Dendritic cell treated with granulocyte-macrophage colony-stimulating factor and Interleukin-4, amounts not matched to agents 40 ng/mL and 50 ng/mL, for 4 days (primary cell): ENCODE data around the gene SIGLEC15.
"Not testable (repeated sequence)": the region's sequence is repeated elsewhere in the genome, so short reads cannot be mapped to it uniquely, and the experiment has no call there.

ENCODE experiments used
- H3K27ac Mint-ChIP-seq: one replicate; pipeline ENCODE4 v1.8.0; 2022; ENCODE audit warnings: mild to moderate bottlenecking, mixed read lengths
- H3K27me3 Mint-ChIP-seq: one replicate; pipeline ENCODE4 v1.8.0; 2022; ENCODE audit warnings: mild to moderate bottlenecking, mixed read lengths
- H3K36me3 Mint-ChIP-seq: one replicate; pipeline ENCODE4 v1.8.0; 2022; ENCODE audit warnings: low read depth, mixed read lengths
- H3K4me1 Mint-ChIP-seq: one replicate; pipeline ENCODE4 v1.8.0; 2022; ENCODE audit warnings: low read depth, mixed read lengths
- H3K4me3 Mint-ChIP-seq: one replicate; pipeline ENCODE4 v1.8.0; 2022; ENCODE audit warnings: mild to moderate bottlenecking, moderate library complexity, mixed read lengths
- H3K9me3 Mint-ChIP-seq: one replicate; pipeline ENCODE4 v1.8.0; 2022; ENCODE audit warnings: mixed read lengths
- intact Hi-C: fragments of 100-400 bp; cut with micrococcal nuclease; formaldehyde crosslinking; loops from one replicate; pipeline ENCODE4 v1.15.0; 2022

Gene SIGLEC15

DNA sequence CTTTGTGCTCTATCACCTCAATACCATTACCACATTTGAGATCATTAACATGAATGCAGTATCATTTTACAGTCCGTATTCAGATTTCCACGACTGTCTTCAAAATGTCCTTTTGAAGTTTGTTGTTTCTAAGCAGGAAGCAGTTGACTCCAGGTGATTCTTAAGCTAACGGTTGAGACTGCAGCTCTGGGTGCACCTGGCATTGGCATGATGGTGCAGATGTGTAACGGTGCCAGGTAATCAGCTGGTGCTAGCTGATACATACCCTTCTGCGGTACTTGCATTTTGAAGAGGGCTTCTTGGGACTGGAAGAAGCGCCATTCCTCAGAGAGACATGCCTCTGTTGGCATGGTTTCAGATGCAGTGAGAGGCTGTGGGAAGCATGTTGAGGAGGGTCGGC lies 19.5 kb downstream of the SIGLEC15 start:
- Mint-ChIP-seq H3K9me3 (no peaks in the 10 kb centered on the region), H3K27me3 (peaks cover 4% of the 10 kb centered on the region), H3K36me3 (peaks cover 21% of the 10 kb centered on the region), H3K27ac (no peak overlapping the region), H3K4me1 (no peaks in the 10 kb centered on the region), H3K4me3 (no peak overlapping the region)
- intact Hi-C loops = no loop called here

DNA sequence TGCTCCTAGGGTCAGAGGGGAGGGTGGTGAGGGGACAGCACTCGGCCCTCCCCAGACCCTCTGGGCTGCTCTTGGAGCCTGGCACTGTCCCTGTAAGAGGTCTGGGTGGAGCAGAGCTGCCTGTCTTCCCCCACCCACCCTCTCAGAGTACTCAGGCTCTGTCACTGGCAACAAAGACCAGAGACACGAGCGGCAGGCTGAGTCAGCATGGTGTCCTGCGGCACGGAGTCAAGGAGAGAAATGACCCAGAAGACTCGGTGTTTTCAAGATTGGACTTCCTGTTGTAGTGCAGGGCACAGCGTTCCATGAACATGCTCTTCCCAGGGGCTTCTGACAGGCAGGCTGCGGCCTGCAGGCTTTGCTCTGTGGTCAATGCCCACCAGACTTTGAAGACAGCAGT lies 19.9 kb downstream of the SIGLEC15 start:
- Mint-ChIP-seq H3K36me3 (peaks cover 26% of the 10 kb centered on the region), H3K27ac (no peak overlapping the region), H3K4me3 (no peak overlapping the region), H3K27me3 (peaks cover under 1% of the 10 kb centered on the region), H3K9me3 (no peaks in the 10 kb centered on the region), H3K4me1 (no peaks in the 10 kb centered on the region)
- intact Hi-C loops = no loop called here

- no peak overlapping the region for H3K27ac Mint-ChIP-seq
- no peaks in the 10 kb centered on the region for H3K4me1 Mint-ChIP-seq
- no peak overlapping the region for H3K4me3 Mint-ChIP-seq
- H3K36me3 Mint-ChIP-seq = peaks cover 43% of the 10 kb centered on the region
- no peaks in the 10 kb centered on the region for H3K9me3 Mint-ChIP-seq
- no peaks in the 10 kb centered on the region for H3K27me3 Mint-ChIP-seq
- intact Hi-C loops = no loop called here
Observed at GRCh38 chr18:45847119-45847518, 21.6 kb downstream of the SIGLEC15 start.

- H3K4me3 Mint-ChIP-seq, intact Hi-C loops, H3K4me1 Mint-ChIP-seq, H3K27me3 Mint-ChIP-seq, H3K9me3 Mint-ChIP-seq, H3K27ac Mint-ChIP-seq: not testable (repeated sequence)
- H3K36me3 Mint-ChIP-seq = peaks cover 58% of the 10 kb centered on the region
Observed at GRCh38 chr18:45848643-45849042, 23.2 kb downstream of the SIGLEC15 start.

GRCh38 chr18:45849529-45849928 lies 24.1 kb downstream of the SIGLEC15 start:
- H3K9me3 Mint-ChIP-seq = no peaks in the 10 kb centered on the region
- no peak overlapping the region for H3K4me3 Mint-ChIP-seq
- no peaks in the 10 kb centered on the region for H3K4me1 Mint-ChIP-seq
- no peaks in the 10 kb centered on the region for H3K27me3 Mint-ChIP-seq
- intact Hi-C loops = no loop called here
- peaks cover 67% of the 10 kb centered on the region for H3K36me3 Mint-ChIP-seq
- H3K27ac Mint-ChIP-seq = no peak overlapping the region

GRCh38 chr18:45850021-45850420 lies 24.5 kb downstream of the SIGLEC15 start:
- intact Hi-C loops = loop anchor here (10.0 kb wide), 1 partner anchor 55 kb away; no protein-coding TSS in a partner anchor
- no peaks in the 10 kb centered on the region for H3K4me1 Mint-ChIP-seq
- no peak overlapping the region for H3K4me3 Mint-ChIP-seq
- no peak overlapping the region for H3K27ac Mint-ChIP-seq
- H3K9me3 Mint-ChIP-seq = no peaks in the 10 kb centered on the region
- peaks cover 72% of the 10 kb centered on the region for H3K36me3 Mint-ChIP-seq
- H3K27me3 Mint-ChIP-seq = no peaks in the 10 kb centered on the region

DNA sequence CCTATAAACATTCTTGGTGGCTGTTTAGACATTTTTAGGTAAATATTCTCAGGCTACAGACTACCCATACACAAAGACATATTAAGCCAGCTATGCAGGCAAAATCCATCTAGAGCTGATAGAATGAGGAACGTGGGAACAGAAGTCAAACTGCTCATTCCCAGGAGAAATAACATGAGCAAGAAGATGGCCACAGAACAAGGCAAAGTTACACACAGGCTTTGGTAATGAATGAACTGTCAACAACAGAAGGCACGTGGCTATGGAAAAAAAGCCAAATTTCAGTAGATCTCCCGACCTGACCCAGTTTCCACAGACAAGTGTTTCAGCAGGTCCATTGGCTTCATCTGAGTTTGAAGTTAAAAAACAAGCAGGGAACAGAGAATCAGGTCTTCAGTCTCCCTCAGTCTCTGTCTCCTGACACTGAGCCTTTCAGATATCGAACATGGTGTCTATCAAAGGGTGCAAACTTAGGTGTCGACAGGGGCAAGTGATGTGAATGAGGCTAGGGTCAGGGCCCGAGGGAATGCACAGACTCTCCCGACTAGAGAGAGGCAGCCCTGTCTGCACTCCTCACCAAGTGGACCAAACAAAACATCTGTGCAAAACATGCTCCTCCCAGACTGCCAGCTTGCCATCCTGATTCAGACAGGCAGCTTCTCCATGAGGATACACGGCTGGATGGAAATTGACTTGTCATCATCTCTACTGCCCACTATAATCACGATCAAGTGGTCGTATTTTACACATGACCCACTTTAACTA lies 25.9 kb downstream of the SIGLEC15 start:
- H3K4me1 Mint-ChIP-seq = no peaks in the 10 kb centered on the region
- H3K4me3 Mint-ChIP-seq = no peak overlapping the region
- H3K36me3 Mint-ChIP-seq = peaks cover 85% of the 10 kb centered on the region
- H3K27me3 Mint-ChIP-seq = no peaks in the 10 kb centered on the region
- intact Hi-C loops = loop anchor here (10.0 kb wide), 1 partner anchor 53 kb away; no protein-coding TSS in a partner anchor
- H3K9me3 Mint-ChIP-seq = no peaks in the 10 kb centered on the region
- no peak overlapping the region for H3K27ac Mint-ChIP-seq

DNA sequence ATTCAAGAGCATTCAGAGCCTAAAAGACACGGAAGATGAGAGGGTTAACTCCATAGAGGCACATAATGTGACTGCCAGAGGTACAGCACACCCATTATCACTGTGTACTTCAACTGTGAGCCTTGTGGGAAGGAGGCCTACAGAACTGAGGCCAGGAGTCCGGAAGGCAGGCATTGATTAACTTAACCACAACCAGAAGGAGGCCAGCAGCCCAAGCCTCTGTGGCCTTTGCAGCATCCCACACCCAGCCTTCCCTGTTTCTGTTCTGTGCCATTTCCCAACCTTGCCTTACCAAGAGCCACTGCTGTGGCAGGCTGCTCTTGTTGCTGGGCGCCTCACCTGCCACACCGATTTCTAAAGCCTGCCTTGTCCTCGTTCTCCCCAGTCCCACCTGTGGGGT lies 27.2 kb downstream of the SIGLEC15 start:
- no peaks in the 10 kb centered on the region for H3K4me1 Mint-ChIP-seq
- no peak overlapping the region for H3K4me3 Mint-ChIP-seq
- intact Hi-C loops = loop anchor here (10.0 kb wide), 1 partner anchor 52 kb away; no protein-coding TSS in a partner anchor
- H3K36me3 Mint-ChIP-seq = peaks cover 98% of the 10 kb centered on the region
- H3K27me3 Mint-ChIP-seq = no peaks in the 10 kb centered on the region
- H3K27ac Mint-ChIP-seq = no peak overlapping the region
- no peaks in the 10 kb centered on the region for H3K9me3 Mint-ChIP-seq

- Mint-ChIP-seq H3K27me3 (no peaks in the 10 kb centered on the region), H3K4me3 (no peak overlapping the region), H3K36me3 (peaks cover 100% of the 10 kb centered on the region), H3K9me3 (no peaks in the 10 kb centered on the region), H3K4me1 (no peaks in the 10 kb centered on the region), H3K27ac (no peak overlapping the region)
- intact Hi-C loops = loop anchor here (10.0 kb wide), 1 partner anchor 51 kb away; no protein-coding TSS in a partner anchor
Observed at GRCh38 chr18:45854036-45854586, 28.6 kb downstream of the SIGLEC15 start.

DNA sequence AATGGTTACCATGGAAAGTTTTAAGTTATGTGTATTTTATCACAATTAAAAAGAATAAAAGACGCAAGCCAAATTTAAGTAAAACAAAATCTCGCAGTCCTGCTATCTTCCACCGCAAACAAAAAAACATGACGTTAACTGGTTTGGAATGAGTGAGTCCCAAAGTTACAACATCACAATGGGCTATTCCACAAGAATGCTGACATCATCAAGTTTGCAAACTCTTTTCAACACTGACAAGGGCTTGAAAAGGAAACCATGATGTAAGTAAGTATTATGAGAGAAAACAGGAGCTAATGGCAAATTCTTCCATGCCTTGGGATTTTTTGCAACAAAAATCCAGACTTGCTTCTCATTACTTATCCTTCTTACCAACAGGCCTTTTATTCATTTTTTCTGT lies 31.1 kb downstream of the SIGLEC15 start:
- Mint-ChIP-seq H3K36me3 (peaks cover 96% of the 10 kb centered on the region), H3K27ac (no peak overlapping the region), H3K4me1 (no peaks in the 10 kb centered on the region), H3K27me3 (no peaks in the 10 kb centered on the region), H3K9me3 (no peaks in the 10 kb centered on the region), H3K4me3 (no peak overlapping the region)
- intact Hi-C loops = loop anchor here (10.0 kb wide), 1 partner anchor 48 kb away; no protein-coding TSS in a partner anchor

- no peak overlapping the region for H3K27ac Mint-ChIP-seq
- H3K27me3 Mint-ChIP-seq = no peaks in the 10 kb centered on the region
- no peaks in the 10 kb centered on the region for H3K4me1 Mint-ChIP-seq
- H3K36me3 Mint-ChIP-seq = peaks cover 96% of the 10 kb centered on the region
- intact Hi-C loops = loop anchor here (10.0 kb wide), 1 partner anchor 45 kb away; no protein-coding TSS in a partner anchor
- no peaks in the 10 kb centered on the region for H3K9me3 Mint-ChIP-seq
- H3K4me3 Mint-ChIP-seq = no peak overlapping the region
Observed at GRCh38 chr18:45859334-45859733, 33.9 kb downstream of the SIGLEC15 start.

GRCh38 chr18:45860492-45860891 lies 35.0 kb downstream of the SIGLEC15 start:
- H3K4me3 Mint-ChIP-seq = no peak overlapping the region
- H3K27me3 Mint-ChIP-seq = no peaks in the 10 kb centered on the region
- intact Hi-C loops = no loop called here
- H3K27ac Mint-ChIP-seq = no peak overlapping the region
- no peaks in the 10 kb centered on the region for H3K9me3 Mint-ChIP-seq
- peaks cover 96% of the 10 kb centered on the region for H3K36me3 Mint-ChIP-seq
- H3K4me1 Mint-ChIP-seq = no peaks in the 10 kb centered on the region

GRCh38 chr18:45860971-45861370 lies 35.5 kb downstream of the SIGLEC15 start:
- Mint-ChIP-seq H3K4me1 (no peaks in the 10 kb centered on the region), H3K4me3 (no peak overlapping the region), H3K27me3 (no peaks in the 10 kb centered on the region), H3K36me3 (peaks cover 96% of the 10 kb centered on the region), H3K27ac (no peak overlapping the region), H3K9me3 (no peaks in the 10 kb centered on the region)
- intact Hi-C loops = no loop called here

DNA sequence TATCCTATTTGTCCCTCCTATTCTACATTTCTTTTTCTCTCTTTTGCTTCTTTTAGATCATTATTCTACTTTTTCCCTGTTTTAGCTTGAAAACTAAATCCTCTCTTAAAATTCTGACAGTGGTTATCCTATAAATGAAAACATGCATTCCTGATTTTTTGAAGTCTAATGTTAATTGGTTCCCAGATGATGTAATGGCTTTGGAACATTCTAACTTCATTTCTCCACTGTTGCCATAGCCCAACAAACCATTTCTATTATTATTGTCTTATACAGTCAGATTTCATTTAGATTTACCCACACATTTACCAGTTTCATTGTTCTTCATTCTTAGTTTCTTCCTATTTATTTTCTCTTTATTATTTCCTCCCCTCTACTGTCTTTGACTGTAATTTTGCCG lies 36.5 kb downstream of the SIGLEC15 start:
- no peak overlapping the region for H3K4me3 Mint-ChIP-seq
- H3K27ac Mint-ChIP-seq = no peak overlapping the region
- peaks cover 96% of the 10 kb centered on the region for H3K36me3 Mint-ChIP-seq
- intact Hi-C loops = no loop called here
- no peaks in the 10 kb centered on the region for H3K27me3 Mint-ChIP-seq
- no peaks in the 10 kb centered on the region for H3K9me3 Mint-ChIP-seq
- no peaks in the 10 kb centered on the region for H3K4me1 Mint-ChIP-seq
